ENCODE results near the gene RBM44. TPM values are rescaled to one million over a fixed set of nuclear protein-coding genes. Genes with fewer than 3 reads are reported as not detected.
A peak's percentile ranks its signal among the peaks of the same experiment; 100 is the strongest.

The RBM44 gene
- total and polyA plus RNA-seq, 2 donors (not counting 1 experiment from before 2014, with no cell fraction given): 0.17 to 0.34 TPM

DNA sequence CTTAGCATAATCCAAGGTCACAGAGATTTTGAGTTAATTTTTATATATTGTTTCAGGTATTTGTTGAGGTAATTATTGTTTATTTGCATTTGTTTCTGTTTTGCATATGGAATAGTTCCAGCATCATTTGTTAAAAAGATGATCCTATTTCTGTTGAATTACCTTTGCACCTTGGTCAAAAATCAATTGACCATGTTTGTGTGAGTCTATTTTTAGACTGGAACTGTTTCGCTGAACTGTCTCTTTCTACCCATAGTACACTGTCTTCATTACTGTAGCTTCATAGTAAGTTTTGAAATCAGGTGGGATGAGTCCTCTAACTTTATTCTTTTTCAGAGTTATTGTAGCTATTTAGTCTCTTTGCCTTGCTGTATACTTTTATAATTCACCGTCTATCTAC lies 31.9 kb downstream of the RBM44 start:
- no peaks in the 10 kb centered on the region for H3K4me1 ChIP-seq (ENCODE audit: control insufficient read depth, extremely low read depth, insufficient read depth, low read length)
- H3K27ac ChIP-seq (ENCODE audit: insufficient read depth, low read length): no peak overlapping the region
- H3K27me3 ChIP-seq (ENCODE audit: control insufficient read depth, insufficient read depth, low read length): no peaks in the 10 kb centered on the region
- H3K9me3 ChIP-seq (ENCODE audit: control insufficient read depth, insufficient read depth, low read depth, low read length): no peaks in the 10 kb centered on the region
- H3K79me2 ChIP-seq (ENCODE audit: control insufficient read depth, insufficient read depth, low read length): no peaks in the 10 kb centered on the region
- TF ChIP-seq, protein P1, sequence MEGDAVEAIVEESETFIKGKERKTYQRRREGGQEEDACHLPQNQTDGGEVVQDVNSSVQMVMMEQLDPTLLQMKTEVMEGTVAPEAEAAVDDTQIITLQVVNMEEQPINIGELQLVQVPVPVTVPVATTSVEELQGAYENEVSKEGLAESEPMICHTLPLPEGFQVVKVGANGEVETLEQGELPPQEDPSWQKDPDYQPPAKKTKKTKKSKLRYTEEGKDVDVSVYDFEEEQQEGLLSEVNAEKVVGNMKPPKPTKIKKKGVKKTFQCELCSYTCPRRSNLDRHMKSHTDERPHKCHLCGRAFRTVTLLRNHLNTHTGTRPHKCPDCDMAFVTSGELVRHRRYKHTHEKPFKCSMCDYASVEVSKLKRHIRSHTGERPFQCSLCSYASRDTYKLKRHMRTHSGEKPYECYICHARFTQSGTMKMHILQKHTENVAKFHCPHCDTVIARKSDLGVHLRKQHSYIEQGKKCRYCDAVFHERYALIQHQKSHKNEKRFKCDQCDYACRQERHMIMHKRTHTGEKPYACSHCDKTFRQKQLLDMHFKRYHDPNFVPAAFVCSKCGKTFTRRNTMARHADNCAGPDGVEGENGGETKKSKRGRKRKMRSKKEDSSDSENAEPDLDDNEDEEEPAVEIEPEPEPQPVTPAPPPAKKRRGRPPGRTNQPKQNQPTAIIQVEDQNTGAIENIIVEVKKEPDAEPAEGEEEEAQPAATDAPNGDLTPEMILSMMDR (conservative IDR thresholded peaks at IDR 0.05 in 1 of 2, IDR thresholded peaks at IDR 0.05 in 1 of 2; ENCODE audit: low read depth in 1 of 2, low read length in 2 of 2): no peak
- TF ChIP-seq EZH2 (IDR thresholded peaks at IDR 0.05; ENCODE audit: low read length, missing control alignments): no peak
- no peak overlapping the region for H3K4me2 ChIP-seq (ENCODE audit: extremely low read depth, insufficient read depth, low read length)
- no peak overlapping the region for H3K9ac ChIP-seq (ENCODE audit: insufficient read depth, low read length)
- no peaks in the 10 kb centered on the region for H4K20me1 ChIP-seq (ENCODE audit: control insufficient read depth, extremely low read depth, insufficient read depth, low read length)
- DNase-seq (ENCODE audit: low read depth in 2 of 2): no peak
- H2AFZ ChIP-seq (ENCODE audit: low read length): no peak overlapping the region
- H3K4me3 ChIP-seq (replicated peaks in 1 of 4; ENCODE audit: control extremely low read depth in 1 of 4, insufficient read depth in 1 of 4, low read depth in 3 of 4, low read length in 4 of 4): no peak overlapping the region
- H3K36me3 ChIP-seq (ENCODE audit: control insufficient read depth, insufficient read depth, low read length): no peaks in the 10 kb centered on the region

DNA sequence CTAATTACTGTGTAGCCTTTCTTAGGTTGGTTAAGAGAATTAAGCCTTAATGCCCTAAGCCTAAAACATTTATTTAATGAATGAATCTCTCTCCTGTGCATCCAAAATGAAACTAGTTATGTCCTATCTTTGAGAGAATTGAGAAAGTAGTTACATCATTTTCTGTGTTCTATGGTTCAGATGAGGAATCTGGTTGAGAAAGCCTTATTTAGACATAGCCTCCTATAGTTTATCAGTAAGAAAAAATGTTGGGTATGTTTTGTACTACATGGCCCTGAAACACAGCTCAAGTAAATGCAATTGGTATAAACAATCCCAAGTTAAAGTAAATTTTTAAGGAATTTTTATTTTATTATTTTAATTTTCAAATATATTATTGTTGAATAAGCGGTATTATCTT lies 35.0 kb downstream of the RBM44 start:
- Histone ChIP-seq H3K4me2 (ENCODE audit: extremely low read depth, insufficient read depth, low read length) (no peak overlapping the region), H3K9ac (ENCODE audit: insufficient read depth, low read length) (no peak overlapping the region), H3K9me3 (ENCODE audit: control insufficient read depth, insufficient read depth, low read depth, low read length) (no peaks in the 10 kb centered on the region), H3K27ac (ENCODE audit: insufficient read depth, low read length) (no peak overlapping the region), H3K36me3 (ENCODE audit: control insufficient read depth, insufficient read depth, low read length) (no peaks in the 10 kb centered on the region), H4K20me1 (ENCODE audit: control insufficient read depth, extremely low read depth, insufficient read depth, low read length) (no peaks in the 10 kb centered on the region), H3K79me2 (ENCODE audit: control insufficient read depth, insufficient read depth, low read length) (no peaks in the 10 kb centered on the region), H3K4me1 (ENCODE audit: control insufficient read depth, extremely low read depth, insufficient read depth, low read length) (no peaks in the 10 kb centered on the region), H2AFZ (ENCODE audit: low read length) (no peak overlapping the region), H3K4me3 (replicated peaks in 1 of 4; ENCODE audit: control extremely low read depth in 1 of 4, insufficient read depth in 1 of 4, low read depth in 3 of 4, low read length in 4 of 4) (no peak overlapping the region), H3K27me3 (ENCODE audit: control insufficient read depth, insufficient read depth, low read length) (no peaks in the 10 kb centered on the region)
- peak; percentile 32 to 42 for DNase-seq (ENCODE audit: low read depth in 2 of 2)
- TF ChIP-seq EZH2 (IDR thresholded peaks at IDR 0.05; ENCODE audit: low read length, missing control alignments): no peak
- TF ChIP-seq, protein P1 (conservative IDR thresholded peaks at IDR 0.05 in 1 of 2, IDR thresholded peaks at IDR 0.05 in 1 of 2; ENCODE audit: low read depth in 1 of 2, low read length in 2 of 2): no peak

DNA sequence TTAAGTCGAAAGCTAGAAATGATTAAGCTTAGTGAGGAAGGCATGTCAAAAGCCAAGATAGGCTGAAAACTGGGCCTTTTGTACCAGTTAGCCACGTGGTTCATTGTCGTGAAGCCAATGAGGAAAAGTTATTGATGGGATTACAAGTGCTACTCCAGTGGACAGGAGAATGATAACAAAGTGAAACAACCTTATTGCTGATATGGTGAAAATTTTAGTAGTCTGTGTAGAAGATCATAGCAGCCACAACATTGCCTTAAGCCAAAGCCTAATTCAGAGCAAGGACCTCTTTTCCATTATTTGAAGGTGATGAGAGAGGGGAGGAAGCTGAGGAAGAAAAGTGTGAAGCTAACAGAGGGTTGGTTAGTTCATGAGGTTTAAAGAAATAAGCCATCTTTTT lies 36.8 kb downstream of the RBM44 start:
- Histone ChIP-seq H2AFZ (ENCODE audit: low read length) (no peak overlapping the region), H3K4me2 (ENCODE audit: extremely low read depth, insufficient read depth, low read length) (no peak overlapping the region), H3K79me2 (ENCODE audit: control insufficient read depth, insufficient read depth, low read length) (no peaks in the 10 kb centered on the region), H3K27ac (ENCODE audit: insufficient read depth, low read length) (no peak overlapping the region), H3K9me3 (ENCODE audit: control insufficient read depth, insufficient read depth, low read depth, low read length) (no peaks in the 10 kb centered on the region), H3K9ac (ENCODE audit: insufficient read depth, low read length) (no peak overlapping the region), H3K4me1 (ENCODE audit: control insufficient read depth, extremely low read depth, insufficient read depth, low read length) (no peaks in the 10 kb centered on the region), H3K36me3 (ENCODE audit: control insufficient read depth, insufficient read depth, low read length) (no peaks in the 10 kb centered on the region), H4K20me1 (ENCODE audit: control insufficient read depth, extremely low read depth, insufficient read depth, low read length) (no peaks in the 10 kb centered on the region), H3K4me3 (replicated peaks in 1 of 4; ENCODE audit: control extremely low read depth in 1 of 4, insufficient read depth in 1 of 4, low read depth in 3 of 4, low read length in 4 of 4) (no peak overlapping the region), H3K27me3 (ENCODE audit: control insufficient read depth, insufficient read depth, low read length) (no peaks in the 10 kb centered on the region)
- TF ChIP-seq, protein P1 (conservative IDR thresholded peaks at IDR 0.05 in 1 of 2, IDR thresholded peaks at IDR 0.05 in 1 of 2; ENCODE audit: low read depth in 1 of 2, low read length in 2 of 2): no peak
- TF ChIP-seq EZH2 (IDR thresholded peaks at IDR 0.05; ENCODE audit: low read length, missing control alignments): no peak
- no peak for DNase-seq (ENCODE audit: low read depth in 2 of 2)

All from fibroblast of lung (primary cell).